Smooth muscle cell (in vitro differentiated cells): ENCODE data around the gene IPCEF1. TPM values are rescaled to one million over a fixed set of nuclear protein-coding genes. Genes with fewer than 3 reads are reported as not detected.
A peak's percentile ranks its signal among the peaks of the same experiment; 100 is the strongest.

ENCODE experiments used
- DNase-seq: peaks from one replicate; lab custom pipeline; 2025; ENCODE audit not compliant: unreplicated experiment; lab: John Stamatoyannopoulos, UW
- H2AFZ ChIP-seq: fragments of 200-600 bp; sonication (generic); 2 replicates; pipeline ENCODE4 v1.6.0; 2016; ENCODE audit warnings: antibody characterized with exemption, low read depth, mild to moderate bottlenecking
- H3F3A ChIP-seq: fragments of 200-600 bp; sonication (generic); 2 replicates; pipeline ENCODE4 v1.6.0; 2017; ENCODE audit warnings: antibody characterized with exemption, low read depth
- H3K27ac ChIP-seq: fragments of 200-600 bp; sonication (generic); 2 replicates; pipeline ENCODE4 v1.5.1; 2016; ENCODE audit warnings: low read depth, mild to moderate bottlenecking
- H3K27me3 ChIP-seq: fragments of 200-600 bp; sonication (generic); 2 replicates; pipeline ENCODE4 v1.6.1; 2016; ENCODE audit warnings: low read depth, mild to moderate bottlenecking
- H3K36me3 ChIP-seq: fragments of 200-600 bp; sonication (generic); 2 replicates; pipeline ENCODE4 v1.5.1; 2016; ENCODE audit warnings: low read depth
- H3K4me1 ChIP-seq: fragments of 200-600 bp; sonication (generic); 2 replicates; pipeline ENCODE4 v1.5.1; 2016; ENCODE audit warnings: low read depth
- H3K4me2 ChIP-seq: fragments of 200-600 bp; sonication (generic); 2 replicates; pipeline ENCODE4 v1.6.0; 2016; ENCODE audit warnings: mild to moderate bottlenecking
- H3K4me3 ChIP-seq: fragments of 200-600 bp; sonication (generic); 2 replicates; pipeline ENCODE4 v1.5.1; 2016; ENCODE audit warnings: mild to moderate bottlenecking
- H3K79me2 ChIP-seq: fragments of 200-600 bp; sonication (generic); 2 replicates; pipeline ENCODE4 v1.6.0; 2016; ENCODE audit warnings: low read depth, mild to moderate bottlenecking
- H3K9ac ChIP-seq: fragments of 200-600 bp; sonication (generic); 2 replicates; pipeline ENCODE4 v1.6.0; 2016; ENCODE audit warnings: low read depth
- H3K9me3 ChIP-seq: fragments of 200-600 bp; sonication (generic); replicated peaks from 2 replicates; pipeline ENCODE4 v1.5.1; 2016; ENCODE audit warnings: low read depth
- H4K20me1 ChIP-seq: fragments of 200-600 bp; sonication (generic); 2 replicates; pipeline ENCODE4 v1.6.0; 2016; ENCODE audit warnings: low read depth
- CTCF ChIP-seq: fragments of 200-600 bp; sonication (generic); IDR thresholded peaks from 2 replicates; pipeline ENCODE4 v1.5.1; 2017; ENCODE audit warnings: borderline replicate concordance, mild to moderate bottlenecking, antibody characterized with exemption; ENCODE audit not compliant: insufficient read depth, poor library complexity, severe bottlenecking
- WGBS: methylation state at CpG from one replicate; pipeline ENCODE4 v1.1.7; 2016; ENCODE audit warnings: low lambda C conversion rate; 5-methylcytosine and 5-hydroxymethylcytosine counted together
- polyA plus RNA-seq: library from polyadenylated mRNA; unstranded; fragments of >200 nt; fragmentation: Nextera tagmentation; extraction: Ambion mirVana; gene quantifications from 2 replicates; pipeline ENCODE4 v1.2.1, GENCODE V29; 2016
- total RNA-seq: library from RNA; depleted of rRNA; stranded (reverse); fragments of >200 nt; gene quantifications from 2 replicates; pipeline ENCODE4 v1.2.3, GENCODE V29; 2014

IPCEF1 gene
- 0.04 TPM in 1 of 2 replicates, not detected in the other for total RNA-seq
- polyA plus RNA-seq: not detected in 2 replicates

GRCh38 chr6:154356690-154357089, at the start of gene IPCEF1:
Gene IPCEF1, minus strand, starts transcription at chr6:154356803. Its CDS starts 90,856 bp downstream, at chr6:154265947.
- H3K4me3 ChIP-seq: no peak within 1 kb of the TSS
- no peaks in the 10 kb centered on the region for H3K9me3 ChIP-seq
- no peak within 1 kb of the TSS for H3K9ac ChIP-seq
- no peaks in the 10 kb centered on the region for H3K79me2 ChIP-seq
- no peaks in the 10 kb centered on the region for H3F3A ChIP-seq
- no peak within 1 kb of the TSS for H3K4me2 ChIP-seq
- no peaks in the 10 kb centered on the region for H3K27me3 ChIP-seq
- H4K20me1 ChIP-seq: no peaks in the 10 kb centered on the region
- DNase-seq: no peak
- H3K4me1 ChIP-seq: no peaks in the 10 kb centered on the region
- TF ChIP-seq CTCF: no peak
- 93% methylated on average over 3 of the region's 3 CpGs for WGBS
- H3K27ac ChIP-seq: no peak within 1 kb of the TSS
- no peak within 1 kb of the TSS for H2AFZ ChIP-seq
- no peaks in the 10 kb centered on the region for H3K36me3 ChIP-seq

GRCh38 chr6:154406301-154406700, 49.7 kb upstream of the IPCEF1 start:
- H3K4me2 ChIP-seq: no peak overlapping the region
- no peak overlapping the region for H3K27ac ChIP-seq
- no peaks in the 10 kb centered on the region for H3K27me3 ChIP-seq
- H3K79me2 ChIP-seq: no peaks in the 10 kb centered on the region
- no peak overlapping the region for H3K9ac ChIP-seq
- H4K20me1 ChIP-seq: no peaks in the 10 kb centered on the region
- H3K36me3 ChIP-seq: no peaks in the 10 kb centered on the region
- 98% methylated on average over 20 of the region's 20 CpGs for WGBS
- no peak for DNase-seq
- TF ChIP-seq CTCF: no peak
- H3K4me1 ChIP-seq: peaks cover 10% of the 10 kb centered on the region
- H3K9me3 ChIP-seq: no peaks in the 10 kb centered on the region
- no peak overlapping the region for H2AFZ ChIP-seq
- H3F3A ChIP-seq: peaks cover 7% of the 10 kb centered on the region
- H3K4me3 ChIP-seq: no peak overlapping the region

- Histone ChIP-seq H4K20me1 (no peaks in the 10 kb centered on the region), H3K9ac (no peak overlapping the region), H3K36me3 (no peaks in the 10 kb centered on the region), H3K4me2 (peak overlapping the region; percentile 48), H3K9me3 (no peaks in the 10 kb centered on the region), H3K27ac (peak overlapping the region; percentile 85), H3K4me3 (no peak overlapping the region), H3K4me1 (peaks cover 1% of the 10 kb centered on the region), H3K27me3 (no peaks in the 10 kb centered on the region), H3K79me2 (no peaks in the 10 kb centered on the region), H2AFZ (no peak overlapping the region), H3F3A (peaks cover 10% of the 10 kb centered on the region)
- TF ChIP-seq CTCF: no peak
- 59% methylated on average over 6 of the region's 6 CpGs for WGBS
- no peak for DNase-seq
Observed at GRCh38 chr6:154404791-154405400, 48.3 kb upstream of the IPCEF1 start.

GRCh38 chr6:154403788-154404187, 47.2 kb upstream of the IPCEF1 start:
- no peak overlapping the region for H3K4me2 ChIP-seq
- no peak for DNase-seq
- H4K20me1 ChIP-seq: no peaks in the 10 kb centered on the region
- H3K27ac ChIP-seq: peak overlapping the region; percentile 85
- no peak for TF ChIP-seq CTCF
- no peaks in the 10 kb centered on the region for H3K27me3 ChIP-seq
- no peaks in the 10 kb centered on the region for H3K4me1 ChIP-seq
- 79% methylated on average over 4 of the region's 4 CpGs for WGBS
- H3F3A ChIP-seq: peaks cover 14% of the 10 kb centered on the region
- H3K79me2 ChIP-seq: no peaks in the 10 kb centered on the region
- H3K9ac ChIP-seq: no peak overlapping the region
- no peak overlapping the region for H3K4me3 ChIP-seq
- no peaks in the 10 kb centered on the region for H3K9me3 ChIP-seq
- no peaks in the 10 kb centered on the region for H3K36me3 ChIP-seq
- H2AFZ ChIP-seq: no peak overlapping the region
